NCI-H187 treated with DMSO at 0.1 percent for 48 hours (cell line): ENCODE measurements around the gene PANK1.
"Not testable (repeated sequence)": the region's sequence is repeated elsewhere in the genome, so short reads cannot be mapped to it uniquely, and the experiment has no call there.

Experiments used
- DNase-seq: peaks from one replicate; lab custom pipeline; 2025; lab: John Stamatoyannopoulos, UW

Gene PANK1

DNA sequence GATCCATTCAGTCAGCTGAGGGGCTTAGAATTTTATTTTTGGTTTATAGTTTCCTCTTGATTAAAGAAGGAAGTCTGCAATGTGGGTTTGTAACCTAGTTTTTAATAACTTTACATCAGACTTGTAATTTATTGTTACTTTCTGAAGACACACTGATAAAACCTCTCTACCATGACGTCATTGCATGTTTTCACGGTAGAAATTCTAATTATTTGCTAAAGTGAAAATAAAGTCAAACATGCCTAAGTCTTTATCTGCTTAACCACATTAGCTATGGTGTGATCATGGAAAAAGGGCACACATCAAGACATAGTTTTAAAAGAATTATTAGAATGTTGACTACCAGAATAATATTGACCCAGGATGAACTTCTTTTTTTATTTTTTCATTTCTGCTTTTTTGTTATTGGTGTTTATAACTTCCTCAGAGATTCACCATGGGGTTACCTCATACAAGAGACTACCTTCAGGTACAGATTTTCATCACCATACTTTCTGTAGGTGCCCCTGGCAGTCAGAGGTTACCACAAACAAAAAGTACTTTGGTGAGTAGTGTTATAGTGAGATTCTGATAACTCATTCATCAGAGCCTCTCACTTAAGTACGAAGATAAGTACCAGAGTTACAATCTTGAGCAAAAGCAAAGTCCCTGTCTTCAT is 7.0 kb upstream of the PANK1 start:
- DNase-seq = no peak

DNA sequence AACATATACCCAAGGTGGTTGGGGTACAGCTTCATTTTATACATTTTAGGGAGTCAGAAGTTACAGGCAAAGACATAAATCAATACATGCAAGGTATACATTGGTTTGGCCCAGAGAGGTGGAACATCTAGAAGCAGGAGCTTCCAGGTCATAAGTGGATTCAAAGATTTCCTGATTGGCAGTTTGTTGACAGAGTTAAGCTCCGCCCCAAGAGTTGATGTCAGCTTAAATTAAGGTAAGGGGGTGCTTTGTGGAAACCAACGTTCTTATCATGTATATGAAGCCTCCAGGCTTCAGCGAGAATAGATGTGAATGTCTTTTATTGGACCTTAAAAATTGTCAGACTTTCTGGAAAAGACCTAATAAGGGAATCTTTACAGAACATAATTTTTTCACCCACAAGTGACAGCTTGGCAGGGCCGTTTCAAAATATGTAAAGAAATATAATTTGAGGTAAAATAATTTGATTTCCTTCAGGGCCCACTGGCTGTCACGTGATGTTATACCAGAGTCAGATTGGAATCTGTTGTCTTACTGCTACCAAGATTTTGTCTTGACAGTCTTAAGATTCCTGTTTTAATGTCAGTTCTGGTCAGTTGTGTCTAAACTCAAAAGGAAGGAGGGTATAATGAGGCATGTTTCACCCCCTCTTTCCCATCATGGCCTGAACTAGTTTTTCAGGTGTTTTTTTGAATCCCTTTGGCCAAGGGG is 6.3 kb upstream of the PANK1 start:
- DNase-seq = no peak

DNA sequence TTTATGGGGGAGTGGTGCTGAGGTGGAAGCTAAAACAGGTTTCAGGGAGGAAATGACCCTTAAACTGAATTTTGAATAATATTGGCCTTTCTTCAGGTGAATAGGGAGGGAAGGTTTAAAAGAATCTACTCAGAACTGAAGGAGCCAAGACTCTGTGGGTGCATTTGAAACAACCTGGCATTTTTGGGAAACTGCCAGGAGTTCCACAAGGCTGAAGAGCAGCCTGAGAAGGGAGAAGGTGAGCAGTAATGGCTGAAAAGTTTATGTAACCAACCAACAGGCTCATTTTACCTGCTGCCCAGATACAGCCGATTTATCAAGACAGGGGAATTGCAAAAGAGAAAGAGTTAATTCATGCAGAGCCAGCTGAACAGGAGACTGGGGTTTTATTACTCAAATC is 4.0 kb upstream of the PANK1 start:
- DNase-seq = no peak

DNA sequence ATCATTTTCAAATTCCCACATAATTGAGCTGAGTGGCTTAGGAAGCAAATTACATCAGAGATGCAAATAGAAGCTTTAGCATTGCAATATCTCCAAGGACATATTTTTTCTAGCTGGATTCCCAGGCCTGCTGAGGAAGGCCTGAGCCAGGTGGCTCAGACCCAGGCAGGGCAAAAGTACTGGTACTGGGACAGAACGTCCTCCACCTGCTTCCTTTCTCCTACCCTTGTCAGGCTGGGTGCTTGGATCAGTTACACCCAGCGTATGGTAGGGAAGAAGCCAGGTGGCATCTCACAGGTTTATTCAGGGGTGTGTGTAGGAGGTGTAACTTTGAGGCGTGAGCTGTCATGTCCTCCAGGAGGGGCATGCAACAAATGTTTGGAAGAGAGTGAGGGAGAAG is 3.0 kb upstream of the PANK1 start:
- no peak for DNase-seq

DNA sequence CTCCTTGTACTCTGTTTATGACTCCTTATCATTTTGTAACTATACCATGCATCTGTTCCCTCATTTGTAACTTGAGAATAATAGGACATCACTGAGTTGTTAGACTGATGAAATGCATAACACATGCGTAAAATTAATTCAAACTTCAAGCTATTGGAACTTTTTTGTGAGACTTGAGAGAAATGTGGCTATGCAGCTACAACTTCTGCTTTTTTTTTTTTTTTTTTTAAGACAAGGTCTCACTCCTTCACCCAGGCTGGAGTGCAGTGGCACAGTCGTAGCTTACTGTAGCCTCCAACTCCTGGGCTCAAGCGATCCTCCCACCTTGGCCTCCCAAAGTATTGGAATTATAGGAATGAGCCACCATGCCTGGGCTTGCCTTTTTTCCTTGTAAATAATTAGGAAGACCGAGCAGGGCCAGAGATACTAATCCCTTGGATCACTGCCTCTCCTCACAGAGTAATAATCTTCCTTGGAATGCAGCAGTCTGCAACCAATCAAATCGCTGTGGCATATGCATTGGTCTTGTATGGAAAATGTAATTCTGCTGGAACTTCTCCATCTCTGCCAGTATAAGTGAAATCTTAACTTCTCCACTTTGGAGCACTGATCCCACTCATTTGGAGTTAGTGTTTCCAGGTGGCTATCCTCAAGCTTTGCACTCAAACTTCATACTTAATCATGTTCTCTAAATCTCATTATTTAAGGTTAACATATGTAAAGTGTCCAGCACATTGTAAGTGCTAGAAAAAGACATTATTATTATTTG is 2.0 kb upstream of the PANK1 start:
- DNase-seq = no peak

DNA sequence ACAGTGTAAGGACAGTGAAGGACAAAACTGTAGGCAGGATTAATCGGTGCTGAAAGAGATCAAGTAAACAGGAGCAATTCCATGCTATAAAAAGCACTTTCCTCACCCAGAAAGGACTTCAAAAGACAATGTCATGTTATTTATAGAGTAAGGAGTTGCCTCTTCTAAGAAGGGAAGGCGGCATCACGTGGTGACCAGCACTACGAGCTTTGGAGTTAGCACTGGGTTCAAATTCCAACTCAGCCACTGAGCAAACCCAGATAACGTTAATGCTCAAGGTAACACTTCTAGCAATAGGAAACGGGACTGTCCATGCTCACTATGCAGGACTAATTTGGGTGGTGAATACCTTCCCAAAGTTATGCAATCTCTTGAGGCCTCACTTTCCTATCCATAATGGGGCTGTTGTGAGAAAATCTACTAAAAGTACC is 715 bp upstream of the PANK1 start:
- DNase-seq = no peak

DNA sequence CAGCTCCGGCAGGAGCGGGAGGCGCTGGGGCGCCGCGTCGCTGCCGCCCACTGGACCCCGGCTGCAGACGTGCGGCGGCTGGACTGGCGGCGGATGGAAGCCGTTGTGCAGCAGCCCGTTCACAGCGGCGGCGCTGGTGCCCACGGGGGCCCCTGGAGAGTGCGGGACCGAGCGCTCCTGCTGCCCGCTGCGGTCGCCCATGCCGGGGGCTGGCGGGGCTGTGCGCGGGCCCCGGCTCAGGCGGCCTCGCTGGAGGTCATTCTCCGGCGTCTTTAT is 413 bp downstream of the PANK1 start:
- no peak for DNase-seq

DNA sequence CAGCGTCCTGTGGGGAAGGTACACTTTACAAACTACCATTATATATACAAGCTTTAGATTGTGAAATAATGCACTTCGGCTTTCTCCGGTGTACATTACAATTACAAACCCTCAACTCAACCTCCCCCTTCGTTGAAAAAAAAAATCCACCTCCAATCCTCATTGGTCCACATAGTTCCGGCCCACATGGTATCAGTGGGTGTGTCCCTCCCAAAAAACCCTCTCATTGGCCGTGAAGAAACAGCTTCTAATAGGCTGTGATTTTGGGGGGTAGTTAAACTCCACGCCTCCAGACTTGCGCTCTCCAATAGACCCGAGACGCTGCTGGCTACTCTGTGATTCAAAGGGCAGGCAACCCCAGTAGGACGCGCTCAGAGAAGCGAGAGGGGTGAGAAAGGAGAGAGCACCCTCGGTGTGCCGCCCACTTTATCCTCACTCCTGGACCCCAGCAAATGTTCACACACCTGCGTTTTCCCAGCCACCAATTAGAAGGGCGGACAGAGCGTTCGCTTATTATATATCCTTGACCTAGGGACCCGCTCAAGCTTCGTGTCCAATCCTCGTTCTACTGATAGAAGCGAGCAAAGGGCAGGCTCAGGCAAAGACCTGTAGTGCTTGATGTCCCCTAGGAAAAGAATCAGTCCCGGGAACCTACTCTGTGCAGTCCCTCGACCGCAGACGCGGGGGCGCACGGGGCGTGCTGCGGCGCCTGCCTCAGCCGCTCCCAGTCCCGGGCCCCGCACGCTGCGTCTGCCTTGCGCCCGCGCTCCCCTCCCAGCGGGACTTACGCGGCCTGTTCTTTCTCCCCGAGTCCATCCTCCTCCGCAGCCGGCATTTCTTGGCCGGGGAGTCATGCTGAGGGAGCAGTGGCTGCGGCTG is 991 bp downstream of the PANK1 start:
- DNase-seq = peak; percentile 77

DNA sequence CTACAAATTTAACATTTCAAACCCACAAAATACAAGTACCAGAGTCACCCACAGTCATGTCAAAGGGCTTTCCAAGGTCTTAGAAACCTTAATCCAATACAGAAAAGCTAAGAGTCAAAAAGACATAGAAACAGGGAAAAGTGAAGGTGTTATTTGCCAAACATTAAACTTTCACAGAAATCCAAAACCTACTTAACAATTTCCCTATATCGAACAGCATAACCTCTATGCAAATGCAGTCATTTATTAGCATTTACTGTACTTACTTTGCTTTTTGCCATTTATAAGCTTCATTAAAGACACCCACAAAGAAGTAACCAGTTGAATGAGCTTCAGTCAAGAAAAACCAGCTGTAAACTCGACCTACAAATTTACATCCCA is 1.6 kb downstream of the PANK1 start:
- DNase-seq = no peak

DNA sequence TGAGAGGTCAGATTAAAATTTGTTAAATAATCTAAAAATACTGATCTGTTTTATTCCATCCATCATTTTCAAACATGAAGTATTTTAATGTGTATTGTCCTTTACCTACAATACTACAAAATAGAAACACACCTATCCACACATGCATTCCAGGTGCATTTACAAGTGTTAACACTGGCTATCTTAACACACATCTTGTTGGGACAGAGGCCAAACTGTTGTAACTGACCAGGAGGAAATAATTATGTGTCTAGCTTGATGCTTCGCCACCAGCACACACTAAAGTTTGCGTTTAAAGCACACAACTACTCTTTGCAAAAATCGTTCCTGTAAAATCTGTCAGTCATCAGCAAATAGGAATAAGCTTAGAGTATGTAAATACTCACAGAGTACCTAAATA is 2.8 kb downstream of the PANK1 start:
- no peak for DNase-seq

DNA sequence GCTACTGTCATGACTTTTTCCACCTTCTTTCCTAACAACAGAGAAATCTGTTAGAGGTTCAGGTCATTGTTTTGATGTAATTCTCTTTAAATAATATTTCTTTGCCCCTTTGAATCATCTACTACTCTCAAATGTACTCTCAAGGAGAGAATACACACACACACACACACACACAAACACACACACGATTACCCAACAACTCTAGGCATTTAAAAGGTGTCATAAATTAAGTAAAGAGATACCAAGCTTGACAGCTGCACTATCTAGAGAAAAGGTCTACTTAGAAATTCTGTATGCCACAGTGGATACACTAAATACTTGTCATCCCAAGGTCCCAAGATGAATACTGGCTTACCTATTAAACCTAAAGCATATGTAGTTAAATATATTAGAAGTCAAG is 4.8 kb downstream of the PANK1 start:
- DNase-seq = no peak

DNA sequence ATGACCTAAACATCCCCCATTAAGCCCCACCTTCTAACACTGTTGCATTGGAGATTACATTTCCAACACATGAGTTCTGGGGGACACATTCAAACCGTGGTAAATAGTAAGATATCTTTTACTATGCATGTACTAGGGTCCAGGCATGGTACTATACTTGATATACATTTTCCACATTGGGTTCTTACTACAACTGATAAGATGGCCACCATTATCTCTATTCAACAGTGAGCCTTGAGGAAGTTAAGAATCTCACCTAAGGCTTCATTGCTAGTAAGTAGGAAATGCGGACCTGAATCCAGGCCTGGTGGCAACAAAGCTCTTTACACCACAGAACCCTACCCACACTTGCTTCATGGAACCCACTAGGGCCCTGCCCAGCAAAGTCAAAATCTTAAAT is 5.7 kb downstream of the PANK1 start:
- DNase-seq = no peak

DNA sequence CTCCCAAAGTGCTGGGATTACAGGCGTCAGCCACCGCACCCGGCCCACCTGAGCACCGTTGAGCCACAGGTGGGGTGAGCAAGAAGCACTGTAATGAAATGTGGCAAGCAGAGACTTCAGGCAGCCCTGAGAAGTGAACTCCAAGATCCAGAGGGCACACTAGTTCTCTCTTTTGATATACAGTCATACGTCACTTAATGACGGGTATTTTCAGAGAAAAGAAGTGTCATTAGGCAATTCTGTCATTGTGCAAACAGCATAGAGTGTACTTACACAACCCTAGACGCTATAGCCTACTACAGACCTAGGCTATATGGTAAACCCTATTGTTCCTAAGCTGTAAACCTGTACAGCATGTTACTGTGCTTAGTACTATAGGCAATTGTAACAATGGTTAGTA is 7.9 kb downstream of the PANK1 start:
- no peak for DNase-seq

DNA sequence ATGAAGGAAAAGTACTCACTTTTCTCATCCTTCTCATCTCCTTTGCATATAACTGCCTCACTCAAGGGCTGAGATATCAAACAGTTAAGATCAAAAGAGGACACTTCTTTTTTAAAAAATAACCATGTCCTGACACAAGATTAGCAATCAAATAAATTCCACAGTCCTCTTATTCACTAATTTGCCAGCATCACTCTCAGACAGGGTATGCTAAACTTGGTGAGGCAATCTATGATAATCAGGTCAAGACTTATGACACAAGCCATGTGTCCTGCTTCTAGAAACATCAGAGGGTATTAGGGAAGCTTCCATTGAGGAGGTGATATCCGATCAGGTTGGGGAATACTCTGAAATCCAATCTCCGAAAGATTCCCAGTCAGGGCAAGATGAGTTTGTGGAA is 10.4 kb downstream of the PANK1 start:
- DNase-seq = no peak

DNA sequence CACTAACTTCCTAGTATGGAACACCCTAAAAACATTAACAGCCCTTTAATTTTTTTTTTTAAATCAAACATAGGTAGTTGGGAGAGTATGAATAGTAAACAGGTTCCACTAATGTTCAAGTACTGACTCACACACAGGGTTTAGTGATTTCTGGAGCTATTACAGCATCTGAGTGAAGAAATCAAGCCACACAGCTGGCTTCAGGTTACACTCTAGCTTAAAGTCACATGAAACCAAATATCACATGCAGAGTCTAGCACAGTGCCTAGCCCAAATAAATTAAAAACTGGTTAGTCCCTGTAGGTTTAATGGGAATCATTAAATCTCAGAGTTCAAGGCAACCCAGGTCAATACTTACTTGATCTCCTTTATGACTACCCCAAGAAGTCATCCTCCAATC is 11.6 kb downstream of the PANK1 start:
- DNase-seq = no peak

DNA sequence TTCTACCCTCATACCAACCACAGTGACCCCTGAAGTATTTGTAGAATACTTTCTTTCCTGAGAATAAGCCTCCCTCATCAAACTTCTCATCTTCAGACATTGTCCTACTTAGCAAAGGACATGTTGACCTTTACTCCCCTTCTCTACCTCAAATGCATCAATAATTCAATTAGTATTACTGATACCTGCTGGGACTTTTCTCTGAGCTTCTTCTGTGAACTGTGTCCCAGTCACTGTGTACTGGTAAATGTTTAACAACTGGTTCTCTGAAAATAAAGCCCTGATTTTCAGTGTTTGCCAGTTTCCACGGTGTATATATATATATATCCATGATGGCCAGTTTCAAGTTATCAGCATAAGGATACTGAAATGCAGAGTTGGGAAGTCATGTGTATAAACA is 12.2 kb downstream of the PANK1 start:
- no peak for DNase-seq

DNA sequence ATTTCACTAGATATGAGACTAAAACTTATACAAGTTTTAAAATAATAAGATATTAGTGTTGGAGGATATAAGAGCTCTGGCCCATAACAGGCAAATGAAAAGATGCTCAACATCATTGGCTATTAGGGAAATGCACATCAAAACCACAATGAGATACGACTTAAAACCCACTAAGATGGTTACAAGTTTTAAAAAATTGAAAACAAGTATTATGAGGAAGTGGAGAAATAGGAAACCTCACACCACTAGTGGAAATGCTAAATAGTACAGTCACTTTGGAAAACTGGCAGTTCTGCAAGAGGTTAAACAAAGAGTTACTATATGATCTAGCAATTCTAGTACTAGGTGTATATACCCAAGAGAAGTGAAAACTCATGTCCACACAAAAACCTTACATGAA is 17.2 kb downstream of the PANK1 start:
- DNase-seq = no peak

DNA sequence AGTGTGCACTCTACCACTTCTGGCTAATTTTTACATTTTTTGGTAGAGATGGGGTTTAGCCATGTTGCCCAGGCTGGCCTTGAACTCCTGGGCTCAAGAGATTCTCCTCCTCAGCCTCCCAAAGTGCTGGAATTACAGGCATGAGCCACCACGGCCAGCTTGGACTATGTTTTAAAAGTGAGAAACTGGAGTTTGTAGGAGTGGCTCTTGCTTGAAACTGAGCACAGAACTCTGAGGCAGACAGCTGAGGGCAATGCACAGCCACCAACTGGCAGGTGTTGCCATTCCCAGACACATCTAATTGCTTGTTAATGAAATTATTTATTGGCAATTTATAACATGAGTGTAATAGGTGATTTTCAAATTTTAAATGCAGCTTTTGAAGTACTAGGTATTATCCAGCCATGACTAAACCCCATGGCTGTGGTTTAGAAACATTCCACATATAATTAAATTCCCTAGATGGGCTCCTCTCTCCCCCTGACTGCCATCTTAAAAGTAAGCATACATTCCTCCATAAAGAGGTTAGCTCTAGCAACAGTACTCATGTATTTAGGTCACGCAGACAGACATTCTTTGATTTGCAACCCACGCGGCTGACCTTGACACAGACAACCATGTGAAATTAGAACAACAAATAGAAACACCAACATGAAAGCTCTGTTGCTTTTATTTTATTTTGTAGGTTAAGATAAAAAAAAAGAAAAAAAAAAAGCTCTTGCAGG is 19.8 kb downstream of the PANK1 start:
- DNase-seq = no peak

DNA sequence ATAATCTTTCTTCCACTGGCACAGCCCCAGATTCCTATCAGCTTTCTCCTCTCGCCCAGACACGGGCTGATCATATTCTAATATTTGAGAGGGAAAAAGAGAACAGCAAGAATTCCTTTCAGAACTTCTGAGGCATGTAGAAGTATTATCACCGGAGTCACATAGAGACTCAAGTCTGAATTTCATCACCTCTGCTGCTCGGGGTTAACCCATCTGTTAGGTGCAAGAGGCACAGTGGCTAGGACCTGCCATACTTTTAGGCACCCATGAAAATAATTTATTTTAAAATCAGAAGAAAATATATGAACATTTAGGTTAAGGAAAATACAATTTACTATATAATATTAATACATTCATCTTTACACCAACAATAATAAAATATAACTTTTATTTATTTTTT is 21.0 kb downstream of the PANK1 start:
- DNase-seq = no peak

DNA sequence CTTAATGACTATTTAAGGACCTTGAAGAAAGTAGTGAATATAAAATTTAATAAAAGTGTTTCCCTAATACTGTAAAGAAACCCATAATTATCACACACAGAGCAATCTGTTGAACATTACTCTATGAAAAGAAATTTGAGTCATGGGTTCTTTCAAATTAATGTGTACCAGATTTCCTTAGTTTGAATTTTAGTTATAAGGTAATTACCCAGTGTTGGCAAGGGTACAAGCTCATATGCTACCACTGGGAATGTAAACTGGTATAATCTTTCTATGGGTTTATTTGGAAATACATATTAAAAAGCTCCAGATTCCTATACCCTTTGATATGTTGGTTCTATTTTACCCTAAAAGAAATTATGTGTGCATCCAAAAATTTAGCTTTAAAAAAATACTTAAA is 22.9 kb downstream of the PANK1 start:
- DNase-seq = no peak

DNA sequence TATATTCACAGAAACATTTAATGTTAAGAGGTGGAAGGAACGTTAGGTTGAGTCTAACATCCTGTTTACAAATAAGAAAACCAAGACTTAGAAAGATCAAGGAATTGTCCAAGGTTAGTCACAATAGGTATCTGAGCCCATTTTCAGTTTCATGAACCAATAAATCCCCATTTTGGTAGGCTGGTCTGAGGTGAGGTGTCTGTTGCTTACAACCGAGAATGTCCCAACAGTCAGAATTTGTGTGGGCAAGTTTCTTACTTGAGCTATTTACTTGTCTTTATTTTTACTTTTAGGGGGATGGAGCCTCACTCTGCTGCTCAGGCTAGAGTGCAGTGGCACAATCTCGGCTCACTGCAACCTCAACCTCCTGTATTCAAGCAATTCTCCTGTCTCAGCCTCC is 23.6 kb downstream of the PANK1 start:
- no peak for DNase-seq

DNA sequence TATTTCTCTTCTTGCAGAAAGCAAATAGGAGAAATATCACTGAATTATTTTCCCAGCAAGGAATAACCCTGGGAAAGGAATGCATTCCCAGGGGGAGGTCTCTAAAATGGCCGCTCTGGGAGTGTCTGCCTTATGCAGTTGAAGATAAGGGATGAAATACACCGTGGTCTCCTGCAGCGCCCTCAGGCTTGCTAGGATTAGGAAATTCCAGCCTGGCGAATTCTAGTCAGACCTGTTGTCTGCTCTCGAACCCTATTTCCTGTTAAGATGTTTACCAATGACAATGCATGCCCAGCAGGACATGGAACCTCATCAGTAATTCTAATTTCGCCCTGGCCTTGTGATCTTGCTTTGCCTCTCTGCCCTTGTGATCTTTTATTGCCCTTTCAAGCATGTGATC is 24.7 kb downstream of the PANK1 start:
- DNase-seq = not testable (repeated sequence)
